Glutamatergic neuron (in vitro differentiated cells): Measurements from ENCODE around the gene PAPPA. TPM values are rescaled to one million over a fixed set of nuclear protein-coding genes. Genes with fewer than 3 reads are reported as not detected.
A peak's percentile ranks its signal among the peaks of the same experiment; 100 is the strongest.

ENCODE experiments used
- DNase-seq: peaks from one replicate; pipeline ENCODE4 v3.0.0; 2022
- H3K27ac Mint-ChIP-seq: one replicate; pipeline ENCODE4 v1.8.0; 2020; ENCODE audit warnings: mild to moderate bottlenecking, mixed read lengths, inconsistent platforms; ENCODE audit not compliant: unreplicated experiment
- H3K27me3 Mint-ChIP-seq: one replicate; pipeline ENCODE4 v1.8.0; 2020; ENCODE audit warnings: mild to moderate bottlenecking, moderate library complexity, mixed read lengths, inconsistent platforms; ENCODE audit not compliant: unreplicated experiment
- H3K36me3 Mint-ChIP-seq: one replicate; pipeline ENCODE4 v1.8.0; 2020; ENCODE audit warnings: mild to moderate bottlenecking, mixed read lengths, inconsistent platforms; ENCODE audit not compliant: unreplicated experiment
- H3K4me1 Mint-ChIP-seq: one replicate; pipeline ENCODE4 v1.8.0; 2020; ENCODE audit warnings: mild to moderate bottlenecking, low read depth, mixed read lengths, inconsistent platforms; ENCODE audit not compliant: unreplicated experiment
- H3K4me3 Mint-ChIP-seq: one replicate; pipeline ENCODE4 v1.8.0; 2020; ENCODE audit warnings: mild to moderate bottlenecking, mixed read lengths, inconsistent platforms; ENCODE audit not compliant: unreplicated experiment
- H3K9me3 Mint-ChIP-seq: one replicate; pipeline ENCODE4 v1.8.0; 2020; ENCODE audit warnings: mild to moderate bottlenecking, moderate library complexity, mixed read lengths, inconsistent platforms; ENCODE audit not compliant: unreplicated experiment
- total RNA-seq: library from RNA; stranded (reverse); fragmentation: NEBNext Ultra II Directional; extraction: Animal tissue kit (Norgen Biotek cat#: 25700); gene quantifications from one replicate; pipeline ENCODE4 v1.2.1, GENCODE V29; 2021; ENCODE audit not compliant: unreplicated experiment
- TF ChIP-seq, protein P1 (sequence below): fragments of 200-600 bp; sonication (generic); IDR thresholded peaks from one replicate; pipeline ENCODE4 v1.5.0; 2021; ENCODE audit not compliant: partially characterized antibody, unreplicated experiment

PAPPA gene
- total RNA-seq, 1 donor from 2014 or later: 10.5 TPM

DNA sequence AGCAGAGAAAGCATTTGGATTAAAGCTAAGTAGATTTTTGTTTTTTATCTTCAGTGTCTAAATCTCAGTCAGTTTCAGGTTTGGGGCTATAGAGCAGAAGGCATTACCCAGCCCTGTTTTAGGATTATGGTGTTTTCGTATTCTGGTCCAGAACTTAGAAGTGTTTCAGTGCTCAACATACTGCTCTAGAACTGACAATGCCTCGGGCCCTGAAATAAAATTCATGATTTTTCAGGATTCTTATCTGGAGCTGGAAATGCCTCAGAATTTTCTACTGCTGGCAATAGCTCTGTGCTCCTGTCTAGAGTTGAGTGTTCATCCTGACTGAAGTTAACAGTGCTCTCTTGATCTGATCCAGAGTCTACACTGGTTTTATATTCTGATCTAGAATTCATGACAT is 163.9 kb downstream of the PAPPA start:
- TF ChIP-seq, protein P1, sequence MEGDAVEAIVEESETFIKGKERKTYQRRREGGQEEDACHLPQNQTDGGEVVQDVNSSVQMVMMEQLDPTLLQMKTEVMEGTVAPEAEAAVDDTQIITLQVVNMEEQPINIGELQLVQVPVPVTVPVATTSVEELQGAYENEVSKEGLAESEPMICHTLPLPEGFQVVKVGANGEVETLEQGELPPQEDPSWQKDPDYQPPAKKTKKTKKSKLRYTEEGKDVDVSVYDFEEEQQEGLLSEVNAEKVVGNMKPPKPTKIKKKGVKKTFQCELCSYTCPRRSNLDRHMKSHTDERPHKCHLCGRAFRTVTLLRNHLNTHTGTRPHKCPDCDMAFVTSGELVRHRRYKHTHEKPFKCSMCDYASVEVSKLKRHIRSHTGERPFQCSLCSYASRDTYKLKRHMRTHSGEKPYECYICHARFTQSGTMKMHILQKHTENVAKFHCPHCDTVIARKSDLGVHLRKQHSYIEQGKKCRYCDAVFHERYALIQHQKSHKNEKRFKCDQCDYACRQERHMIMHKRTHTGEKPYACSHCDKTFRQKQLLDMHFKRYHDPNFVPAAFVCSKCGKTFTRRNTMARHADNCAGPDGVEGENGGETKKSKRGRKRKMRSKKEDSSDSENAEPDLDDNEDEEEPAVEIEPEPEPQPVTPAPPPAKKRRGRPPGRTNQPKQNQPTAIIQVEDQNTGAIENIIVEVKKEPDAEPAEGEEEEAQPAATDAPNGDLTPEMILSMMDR: no peak
- no peak for DNase-seq
- Mint-ChIP-seq H3K27me3 (peaks cover 10% of the 10 kb centered on the region), H3K9me3 (peaks cover 8% of the 10 kb centered on the region), H3K4me1 (peaks cover 20% of the 10 kb centered on the region), H3K27ac (peak overlapping the region; percentile 19), H3K4me3 (no peak overlapping the region), H3K36me3 (peaks cover 2% of the 10 kb centered on the region)

DNA sequence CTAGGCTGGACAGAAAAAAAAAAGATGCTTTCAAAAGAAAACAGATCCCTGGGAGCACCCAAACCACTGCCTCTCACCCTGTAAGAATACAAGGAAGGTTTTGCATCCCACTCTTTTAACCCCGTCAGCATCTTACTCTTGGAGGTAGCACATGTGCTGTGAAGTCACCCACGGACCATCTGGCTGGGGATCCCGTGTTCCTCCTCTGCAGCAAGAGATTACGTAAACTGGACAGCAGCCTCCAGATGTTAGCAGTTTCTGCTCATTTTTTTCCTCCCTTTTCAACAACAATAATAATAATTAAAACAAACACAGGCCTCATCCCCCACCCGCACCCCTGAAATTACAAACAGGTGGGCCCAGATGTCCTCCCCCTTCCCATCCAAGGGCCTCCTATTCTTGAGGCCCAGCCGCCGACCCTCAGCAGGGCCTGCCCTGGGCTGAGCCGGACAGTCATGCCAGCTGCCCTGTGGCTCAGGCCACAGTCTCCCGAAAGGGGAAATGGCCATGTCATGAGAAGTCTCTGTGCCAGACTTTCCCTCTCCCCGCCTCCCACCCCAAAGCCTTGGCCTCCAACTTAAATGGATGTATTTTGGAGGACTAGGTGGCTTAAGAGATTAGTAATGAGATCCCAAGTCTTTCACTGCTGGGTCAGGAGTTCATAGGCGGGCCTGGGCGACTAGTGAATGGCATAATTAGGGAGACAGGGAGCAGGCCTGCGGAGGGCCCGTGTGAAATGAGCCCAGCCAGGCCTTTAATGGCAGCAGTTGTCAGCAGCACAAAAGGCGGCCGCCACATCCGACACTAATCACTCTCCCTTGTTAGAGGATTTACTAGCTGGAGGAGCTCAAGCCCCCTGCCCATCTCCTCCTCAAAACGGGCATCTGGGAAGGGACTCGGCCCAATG is 165.1 kb downstream of the PAPPA start:
- Mint-ChIP-seq H3K27me3 (peaks cover 10% of the 10 kb centered on the region), H3K36me3 (no peaks in the 10 kb centered on the region), H3K27ac (peak overlapping the region; percentile 93), H3K9me3 (peaks cover 7% of the 10 kb centered on the region), H3K4me1 (peaks cover 28% of the 10 kb centered on the region), H3K4me3 (no peak overlapping the region)
- DNase-seq: peak; percentile 61
- TF ChIP-seq, protein P1: no peak

DNA sequence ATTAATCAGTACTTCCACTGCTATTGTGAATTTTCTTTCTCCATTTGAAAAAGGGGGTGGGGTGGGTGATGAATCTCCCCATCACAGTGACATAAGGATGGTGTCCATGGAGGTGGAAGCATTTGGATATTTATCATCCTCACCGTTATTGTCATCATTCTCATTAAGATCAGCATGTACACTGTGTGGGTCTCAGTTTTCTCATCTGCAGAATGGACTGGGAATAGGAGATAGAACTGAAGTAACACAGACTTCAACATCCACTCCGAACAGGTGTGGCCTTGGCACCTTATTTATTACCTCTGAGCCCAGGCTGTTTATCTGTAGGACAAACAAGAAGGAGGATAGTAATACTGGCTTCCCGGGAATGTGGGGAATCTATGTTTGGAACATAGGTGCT is 165.9 kb downstream of the PAPPA start:
- Mint-ChIP-seq H3K36me3 (no peaks in the 10 kb centered on the region), H3K9me3 (peaks cover 7% of the 10 kb centered on the region), H3K27ac (peak overlapping the region; percentile 93), H3K27me3 (peaks cover 10% of the 10 kb centered on the region), H3K4me1 (peaks cover 28% of the 10 kb centered on the region), H3K4me3 (no peak overlapping the region)
- no peak for DNase-seq
- TF ChIP-seq, protein P1: no peak

DNA sequence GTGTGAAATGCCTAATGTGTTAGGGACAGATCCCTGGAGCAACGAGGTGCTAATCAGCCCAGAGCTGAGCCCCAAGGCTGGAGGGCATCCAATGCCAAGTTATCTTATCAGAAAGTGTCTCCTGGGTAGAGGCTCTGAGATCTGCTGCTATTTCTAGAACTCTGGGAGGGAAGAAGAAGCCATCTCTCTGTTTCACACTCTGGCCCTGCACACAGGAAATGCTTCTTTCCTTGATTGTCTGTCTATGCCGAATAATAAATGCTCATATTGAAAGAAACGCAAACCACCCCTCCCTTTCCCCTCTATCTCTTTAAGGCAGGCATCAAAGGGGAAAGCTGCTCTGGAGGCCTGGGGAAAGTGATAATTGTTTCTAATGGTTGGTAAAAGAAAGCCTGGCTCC is 166.7 kb downstream of the PAPPA start:
- TF ChIP-seq, protein P1: no peak
- Mint-ChIP-seq H3K36me3 (no peaks in the 10 kb centered on the region), H3K9me3 (peaks cover 7% of the 10 kb centered on the region), H3K4me1 (peaks cover 28% of the 10 kb centered on the region), H3K27ac (no peak overlapping the region), H3K4me3 (no peak overlapping the region), H3K27me3 (peaks cover 10% of the 10 kb centered on the region)
- DNase-seq: no peak

DNA sequence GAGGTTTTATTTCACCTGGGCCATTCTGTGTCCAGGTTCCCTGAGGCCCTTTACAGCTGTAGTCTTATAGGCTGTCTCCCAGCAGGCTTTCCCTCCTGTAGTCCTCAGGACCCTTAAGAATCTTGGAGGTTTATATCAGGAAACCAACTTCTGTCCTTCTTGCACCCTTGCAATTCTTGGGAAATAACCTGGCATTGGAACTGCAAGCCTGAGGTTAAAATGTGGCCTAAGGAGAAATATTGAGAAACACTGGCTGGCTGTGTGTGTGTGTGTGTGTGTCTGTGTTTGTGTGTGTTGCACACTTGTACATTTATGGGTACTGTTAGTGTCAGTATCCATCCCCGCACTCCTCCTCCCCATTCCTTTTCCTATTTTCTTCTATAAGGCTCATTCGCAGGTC is 168.9 kb downstream of the PAPPA start:
- Mint-ChIP-seq H3K27me3 (peaks cover 7% of the 10 kb centered on the region), H3K4me3 (no peak overlapping the region), H3K36me3 (no peaks in the 10 kb centered on the region), H3K27ac (no peak overlapping the region), H3K4me1 (peaks cover 22% of the 10 kb centered on the region), H3K9me3 (peaks cover 7% of the 10 kb centered on the region)
- no peak for DNase-seq
- TF ChIP-seq, protein P1: no peak
